Activated T-helper 9 cell treated with anti-CD3 and anti-CD28 coated beads, Interleukin-2, amount 50 U/mL, for 16 hours (primary cell): ENCODE results near the gene STX8.

ENCODE experiments used
- DNase-seq: peaks from one replicate; pipeline ENCODE4 v3.0.0-alpha.2; 2020; ENCODE audit warnings: low read depth

Gene STX8

GRCh38 chr17:9436630-9437029, 139.0 kb downstream of the STX8 start:
- DNase-seq, result no peak

DNA sequence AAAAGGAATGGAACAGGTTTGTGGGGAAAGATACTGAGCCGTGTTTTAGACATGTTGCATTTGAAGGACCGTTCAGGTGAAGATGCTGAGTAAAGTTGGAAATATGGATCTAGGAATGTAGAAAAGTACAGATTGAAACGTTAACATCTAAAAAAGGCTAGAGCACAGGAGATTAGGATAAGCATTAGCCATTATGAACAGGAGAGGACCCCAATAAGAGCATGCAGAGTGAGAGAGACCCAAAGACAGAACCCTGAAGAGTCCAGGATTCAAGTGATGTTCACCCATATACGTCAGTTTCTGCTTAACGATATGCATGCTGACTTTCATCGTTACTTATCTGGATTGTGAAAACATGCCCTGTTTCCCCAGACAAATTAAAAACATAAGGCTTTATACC, 140.5 kb downstream of the STX8 start:
- no peak for DNase-seq

DNA sequence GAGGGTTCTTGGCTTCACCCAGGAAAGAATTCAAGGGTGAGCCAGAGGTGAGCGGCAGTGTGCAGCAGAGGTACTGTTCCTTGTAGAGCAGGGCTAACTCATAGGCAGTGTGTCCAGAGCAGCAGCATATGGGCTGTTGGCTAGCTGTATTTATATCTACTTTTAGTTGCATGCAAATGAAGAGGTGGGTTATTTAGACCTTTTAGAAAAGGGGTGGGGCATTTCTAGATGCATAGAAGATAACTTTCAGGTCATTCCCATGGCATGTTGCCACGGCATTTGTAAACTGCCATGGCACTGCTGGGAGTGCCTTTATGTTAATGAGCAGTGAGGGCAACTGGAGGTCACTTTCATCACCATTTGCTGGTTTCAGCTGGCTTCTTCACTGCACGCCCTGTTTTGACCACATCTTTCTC, 141.0 kb downstream of the STX8 start:
- DNase-seq, result no peak

GRCh38 chr17:9432934-9433421, 142.6 kb downstream of the STX8 start:
- no peak for DNase-seq

DNA sequence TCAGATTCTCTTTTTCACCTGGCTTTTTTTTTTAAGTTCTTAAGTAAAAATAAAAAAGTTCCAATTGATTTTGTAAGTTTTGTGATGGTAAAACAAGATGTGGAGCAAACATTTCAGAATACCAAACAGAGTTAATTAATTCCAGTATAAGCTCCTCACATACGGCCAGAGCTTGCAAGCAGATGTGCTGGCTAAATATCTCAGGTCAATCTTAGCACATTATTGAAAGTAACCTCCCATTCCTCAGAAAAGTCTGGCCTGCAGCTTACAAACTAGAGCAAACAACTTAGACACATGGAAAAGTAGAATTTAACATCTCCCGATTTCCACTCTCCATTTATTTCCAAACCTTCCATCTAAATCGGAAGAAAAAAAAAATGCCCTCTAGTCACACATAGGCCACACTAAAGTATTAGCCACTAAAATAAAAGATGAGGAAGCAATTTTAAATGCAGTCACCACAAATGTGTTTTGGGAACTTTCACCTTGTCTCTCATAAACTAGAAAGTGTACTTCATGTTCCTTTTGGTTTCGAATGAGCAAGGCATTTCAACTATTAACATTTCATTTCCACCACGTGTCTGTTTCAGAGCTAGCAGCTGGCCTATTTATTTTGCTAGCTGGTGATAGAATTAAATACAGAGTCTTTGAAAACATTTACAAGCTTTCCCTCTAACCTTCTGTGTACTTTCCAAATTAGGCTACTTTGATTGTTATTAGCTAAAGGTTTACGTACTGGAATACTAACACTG, 143.3 kb downstream of the STX8 start:
- DNase-seq, result no peak

DNA sequence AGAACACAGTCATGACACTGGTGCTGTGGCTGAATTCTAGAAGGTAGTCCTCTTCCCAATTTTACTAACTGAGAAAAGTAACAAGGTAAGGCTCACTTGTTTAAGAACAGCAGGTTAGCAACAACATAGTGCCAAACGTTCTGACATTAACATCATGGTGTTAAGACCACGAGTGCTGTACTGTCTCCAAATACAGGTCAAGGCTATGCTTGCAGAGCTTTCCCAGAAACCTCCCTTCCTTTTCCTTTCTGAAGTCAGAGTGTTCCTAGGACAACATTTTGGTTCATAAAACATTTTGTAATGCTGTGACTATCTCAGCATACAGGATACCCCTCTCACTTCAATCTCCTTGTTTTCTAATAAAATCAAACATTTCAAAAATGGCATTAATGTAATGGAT, 144.0 kb downstream of the STX8 start:
- no peak for DNase-seq

GRCh38 chr17:9427465-9428315, 147.9 kb downstream of the STX8 start:
- DNase-seq, result no peak

GRCh38 chr17:9424071-9424640, 151.5 kb downstream of the STX8 start:
- DNase-seq, result no peak

GRCh38 chr17:9421525-9421924, 154.1 kb downstream of the STX8 start:
- DNase-seq, result no peak

DNA sequence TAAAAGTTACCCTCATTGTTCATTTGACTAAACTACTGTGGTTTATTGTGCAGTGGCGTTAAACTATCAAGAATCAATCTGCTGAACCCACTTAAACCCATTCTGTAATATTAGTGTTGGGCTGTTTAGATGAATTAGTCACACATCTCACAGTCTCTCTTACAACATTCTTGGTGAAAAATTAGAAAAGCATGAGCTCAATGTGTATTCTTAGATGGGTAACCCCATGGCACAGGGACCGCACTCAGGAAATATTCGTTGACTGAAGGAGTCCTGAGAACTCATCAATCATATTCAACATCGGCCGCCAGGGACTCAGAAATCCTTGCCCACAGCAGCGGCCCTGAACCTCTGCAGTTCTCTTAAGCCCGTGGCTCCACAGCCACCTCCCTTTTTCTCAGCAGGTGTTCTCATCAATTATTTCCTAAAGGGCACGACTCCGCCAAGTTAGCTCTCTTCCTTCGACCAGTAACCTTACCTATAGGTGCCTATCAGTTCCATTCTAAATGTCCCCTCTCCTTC, 155.6 kb downstream of the STX8 start:
- DNase-seq, result no peak

DNA sequence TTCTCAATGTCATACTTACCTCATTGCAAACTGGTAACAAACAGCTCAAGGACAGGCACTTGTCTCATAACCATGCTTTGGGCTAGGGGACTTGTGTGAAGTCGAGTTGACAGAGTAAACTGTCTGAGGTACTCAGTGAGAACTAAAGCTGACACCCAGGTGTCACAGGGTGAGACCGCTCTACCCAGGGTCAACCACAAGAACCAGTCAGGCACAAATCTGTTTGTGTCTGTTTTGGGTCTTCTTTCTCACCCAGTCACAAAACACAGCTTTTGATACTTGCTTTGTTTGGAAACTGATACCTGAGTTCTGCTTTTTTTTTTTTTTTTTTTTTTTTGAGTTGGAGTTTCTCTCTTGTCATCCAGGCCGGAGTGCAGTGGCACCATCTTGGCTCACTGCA, 161.1 kb downstream of the STX8 start:
- DNase-seq, result no peak

- DNase-seq, result no peak
These were observed 164.9 kb downstream of the STX8 start for GRCh38 chr17:9410737-9411136.

DNA sequence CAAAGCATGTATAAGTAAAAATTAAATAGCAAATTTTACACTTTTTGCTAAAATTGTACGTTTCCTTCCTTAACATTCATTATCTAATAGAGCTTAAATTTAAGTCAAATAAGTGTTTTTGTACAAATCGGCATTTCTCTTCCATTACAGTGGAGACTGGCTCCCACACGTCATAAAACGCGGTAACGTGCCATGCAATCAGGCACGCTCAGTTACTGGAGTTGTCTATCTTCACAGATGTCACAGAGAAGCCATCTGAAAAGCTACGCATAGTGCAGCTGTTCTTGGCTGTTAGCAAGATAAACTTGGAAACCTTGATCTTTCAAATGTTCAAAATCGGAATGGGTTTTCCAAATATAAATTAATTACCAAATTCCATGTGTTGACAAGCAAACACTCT, 165.3 kb downstream of the STX8 start:
- no peak for DNase-seq

- DNase-seq, result no peak
These were observed 165.7 kb downstream of the STX8 start for GRCh38 chr17:9409878-9410277.

DNA sequence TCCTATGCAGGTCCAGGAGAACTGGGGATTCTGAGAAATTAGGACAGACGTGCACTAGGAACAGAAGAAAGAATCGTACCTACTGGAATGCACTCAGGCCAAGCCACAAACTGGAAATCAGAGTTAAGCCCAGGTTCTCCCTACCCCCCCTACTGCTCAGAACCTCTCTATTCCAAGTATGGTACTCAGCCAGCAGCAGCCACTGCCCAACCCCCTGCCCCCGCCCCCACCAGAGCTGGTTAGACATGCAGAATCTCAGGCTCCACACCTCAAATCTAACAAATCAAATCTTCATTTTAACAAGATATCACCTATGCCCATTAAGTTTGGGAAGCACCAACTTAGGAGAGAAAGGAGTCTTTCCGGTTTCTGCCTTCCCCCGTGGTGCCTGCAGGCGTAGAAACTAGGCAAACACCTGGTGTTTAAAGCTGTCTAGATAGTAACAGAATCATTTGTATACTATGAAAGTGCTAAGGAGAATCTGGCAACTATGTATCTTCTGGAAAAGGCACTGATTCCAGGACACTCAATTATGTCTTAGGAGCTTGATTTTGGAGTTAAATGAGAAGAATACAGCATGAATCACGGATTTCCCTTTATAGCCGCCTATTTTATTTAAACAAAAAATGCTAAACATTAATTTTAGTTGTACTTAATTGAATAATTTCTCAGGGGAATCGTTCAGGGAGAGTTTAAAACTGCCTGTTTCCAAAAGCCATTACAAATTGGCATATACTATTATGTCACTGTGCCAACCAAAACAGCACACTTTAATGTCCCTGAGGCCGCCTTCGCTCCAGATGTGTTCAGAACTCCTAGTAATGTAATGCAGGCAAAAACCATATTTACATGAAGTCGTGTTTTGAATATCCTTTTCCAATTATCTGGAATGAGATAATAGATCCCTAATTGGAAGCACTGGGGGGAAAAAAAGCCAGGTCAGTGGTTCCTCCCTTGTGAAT, 166.5 kb downstream of the STX8 start:
- DNase-seq, result no peak

DNA sequence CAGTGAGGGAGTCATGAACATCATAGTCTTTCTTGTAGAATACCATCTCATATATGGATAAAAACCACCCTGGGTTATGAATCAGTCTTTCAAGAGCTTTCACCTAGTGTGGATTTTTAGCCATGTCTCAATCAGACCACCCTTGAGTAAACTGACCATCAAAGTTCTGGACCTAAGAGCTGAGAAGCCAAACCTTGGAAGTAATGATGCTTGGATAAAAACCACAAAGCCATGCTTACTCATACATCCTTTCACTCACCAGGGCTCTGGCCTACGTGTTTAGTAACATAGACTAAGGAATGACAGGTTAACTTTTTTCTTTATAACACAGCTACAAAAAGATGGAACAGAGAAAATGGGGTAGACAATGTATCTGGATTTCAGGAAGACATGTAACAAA, 167.2 kb downstream of the STX8 start:
- DNase-seq, result no peak

DNA sequence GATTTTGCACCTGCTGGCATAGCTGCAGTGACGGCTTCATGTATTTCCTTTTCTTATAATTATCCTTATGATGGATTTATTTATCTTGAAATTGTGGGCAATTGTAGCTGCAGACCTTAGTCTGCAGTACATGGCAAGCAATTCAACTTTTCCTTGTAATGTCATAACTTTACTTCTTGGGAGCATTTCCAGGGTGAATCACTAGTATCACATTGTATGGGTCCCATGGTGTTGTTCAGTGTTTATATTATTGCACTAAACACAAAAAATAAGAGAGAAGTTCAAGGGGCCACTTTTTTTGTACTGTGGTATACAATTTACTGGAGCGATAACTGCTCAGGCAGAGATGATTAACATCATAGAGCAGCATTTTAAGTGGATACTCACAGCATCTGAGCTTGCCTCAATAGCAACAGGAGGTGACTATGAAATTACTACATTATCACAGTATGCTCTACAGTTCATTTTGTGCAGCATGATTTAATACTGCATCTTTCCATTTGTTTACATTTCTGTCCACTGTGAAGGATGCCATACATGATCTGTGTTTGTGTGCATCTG, 169.5 kb downstream of the STX8 start:
- no peak for DNase-seq

- DNase-seq, result no peak
These were observed 172.4 kb downstream of the STX8 start for GRCh38 chr17:9403257-9403656.

- no peak for DNase-seq
These were observed 172.9 kb downstream of the STX8 start for GRCh38 chr17:9402590-9403199.

DNA sequence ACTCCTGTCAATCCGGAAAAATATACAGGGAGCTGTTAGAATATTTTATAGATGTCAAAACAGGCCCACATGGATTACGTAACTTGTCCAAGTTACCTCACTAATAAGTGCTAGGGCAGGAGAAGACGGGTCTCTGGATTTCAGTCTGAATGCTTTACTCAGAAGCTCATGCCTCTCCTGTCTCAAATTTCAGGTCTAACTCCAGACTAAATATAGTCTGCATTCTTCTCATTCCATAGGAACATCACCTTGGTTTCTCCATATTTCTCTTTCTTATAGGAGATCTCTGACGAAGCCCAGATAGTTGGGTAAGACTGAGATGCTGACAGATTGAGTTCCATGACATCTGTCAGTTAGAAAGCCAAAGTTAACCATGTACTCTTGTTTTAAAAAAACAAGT, 174.2 kb downstream of the STX8 start:
- no peak for DNase-seq

GRCh38 chr17:9389111-9389527, 186.5 kb downstream of the STX8 start:
- no peak for DNase-seq
